Fibroblast of lung (primary cell): Measurements from ENCODE around the gene PLXNA1. TPM values are rescaled to one million over a fixed set of nuclear protein-coding genes. Genes with fewer than 3 reads are reported as not detected.

Source experiments
- DNase-seq, 2 donors: peaks; one replicate each; pipeline versions ENCODE4 v3.0.0 to v3.0.0-alpha.2; 2010; ENCODE audit warnings: low read depth in 2 of 2
- H2AFZ ChIP-seq: 2 replicates; pipeline ENCODE4 v1.5.1; 2012; ENCODE audit warnings: low read length, control low read depth, inconsistent platforms
- H3K27ac ChIP-seq: 2 replicates; pipeline ENCODE4 v1.5.1; 2011; ENCODE audit warnings: low read length, control low read depth; ENCODE audit not compliant: insufficient read depth
- H3K27me3 ChIP-seq: 2 replicates; pipeline ENCODE4 v1.5.1; 2011; ENCODE audit warnings: mild to moderate bottlenecking, low read length; ENCODE audit not compliant: control insufficient read depth, insufficient read depth
- H3K36me3 ChIP-seq: 2 replicates; pipeline ENCODE4 v1.5.1; 2011; ENCODE audit warnings: low read length; ENCODE audit not compliant: control insufficient read depth, insufficient read depth
- H3K4me1 ChIP-seq: 2 replicates; pipeline ENCODE4 v1.5.1; 2011; ENCODE audit warnings: low read length; ENCODE audit not compliant: control insufficient read depth, insufficient read depth; ENCODE audit errors: extremely low read depth
- H3K4me2 ChIP-seq: 2 replicates; pipeline ENCODE4 v1.5.1; 2011; ENCODE audit warnings: low read length, control low read depth; ENCODE audit not compliant: insufficient read depth; ENCODE audit errors: extremely low read depth
- H3K4me3 ChIP-seq, 4 experiments: fragments of 200-600 bp in 1 of 4; sonication (generic) in 1 of 4; replicated peaks in 1 of 4; 2 replicates each; pipeline ENCODE4 v1.5.1; 2011 to 2016; ENCODE audit warnings: low read length in 4 of 4, low read depth in 3 of 4, mild to moderate bottlenecking in 3 of 4, control low read depth in 2 of 4, inconsistent platforms in 1 of 4, mixed read lengths in 1 of 4; ENCODE audit not compliant: insufficient read depth in 1 of 4; ENCODE audit errors: control extremely low read depth in 1 of 4
- H3K79me2 ChIP-seq: 2 replicates; pipeline ENCODE4 v1.5.1; 2012; ENCODE audit warnings: mild to moderate bottlenecking, low read length, inconsistent platforms; ENCODE audit not compliant: control insufficient read depth, insufficient read depth
- H3K9ac ChIP-seq: 2 replicates; pipeline ENCODE4 v1.5.1; 2011; ENCODE audit warnings: mild to moderate bottlenecking, low read length, control low read depth; ENCODE audit not compliant: insufficient read depth
- H3K9me3 ChIP-seq: 2 replicates; pipeline ENCODE4 v1.5.1; 2012; ENCODE audit warnings: low read depth, low read length; ENCODE audit not compliant: control insufficient read depth, insufficient read depth
- H4K20me1 ChIP-seq: 2 replicates; pipeline ENCODE4 v1.5.1; 2011; ENCODE audit warnings: low read length; ENCODE audit not compliant: control insufficient read depth, insufficient read depth; ENCODE audit errors: extremely low read depth
- EZH2 ChIP-seq: IDR thresholded peaks from 2 replicates; pipeline ENCODE4 v1.5.1; 2012; ENCODE audit warnings: low read length, control low read depth, mild to moderate bottlenecking; ENCODE audit errors: missing control alignments
- polyA plus RNA-seq, 2 donors: library from polyadenylated mRNA; depleted of rRNA in 1 of 2; stranded (reverse) in 1 of 2; unstranded in 1 of 2; fragments of >200 nt; gene quantifications; 2 replicates each; pipeline ENCODE4 v1.2.1, GENCODE V29; 2011 to 2012; ENCODE audit warnings: missing spikeins in 1 of 2
- total RNA-seq: library from RNA; depleted of rRNA; stranded (reverse); fragments of >200 nt; gene quantifications from 2 replicates; pipeline ENCODE4 v1.2.1, GENCODE V29; 2014
- TF ChIP-seq, protein P1 (sequence below), 2 donors: IDR thresholded peaks in 1 of 2; conservative IDR thresholded peaks in 1 of 2; 1 replicate in 1 of 2; 2 replicates in 1 of 2; pipeline ENCODE4 v1.5.1; 2011 to 2012; ENCODE audit warnings: low read length in 2 of 2, control low read depth in 1 of 2, inconsistent platforms in 1 of 2, low read depth in 1 of 2, mild to moderate bottlenecking in 1 of 2

The PLXNA1 gene
- total and polyA plus RNA-seq, 2 donors (not counting 1 experiment from before 2014, with no cell fraction given), result 21.1 to 48.6 TPM

DNA sequence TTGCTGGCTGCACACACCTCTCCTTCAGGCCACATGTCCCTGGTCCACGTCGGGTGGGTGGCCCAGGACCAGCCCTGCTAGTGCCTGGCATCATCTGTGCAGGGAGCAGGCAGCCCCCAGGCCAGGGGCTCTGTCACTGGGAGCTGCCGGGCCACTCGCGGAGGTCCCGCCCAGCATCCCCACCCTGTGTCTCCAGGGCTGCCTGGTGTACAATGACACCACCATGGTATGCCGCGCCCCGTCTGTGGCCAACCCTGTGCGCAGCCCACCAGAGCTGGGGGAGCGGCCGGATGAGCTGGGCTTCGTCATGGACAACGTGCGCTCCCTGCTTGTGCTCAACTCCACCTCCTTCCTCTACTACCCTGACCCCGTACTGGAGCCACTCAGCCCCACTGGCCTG, 34.3 kb downstream of the PLXNA1 start:
- TF ChIP-seq EZH2, result no peak
- TF ChIP-seq, protein P1, sequence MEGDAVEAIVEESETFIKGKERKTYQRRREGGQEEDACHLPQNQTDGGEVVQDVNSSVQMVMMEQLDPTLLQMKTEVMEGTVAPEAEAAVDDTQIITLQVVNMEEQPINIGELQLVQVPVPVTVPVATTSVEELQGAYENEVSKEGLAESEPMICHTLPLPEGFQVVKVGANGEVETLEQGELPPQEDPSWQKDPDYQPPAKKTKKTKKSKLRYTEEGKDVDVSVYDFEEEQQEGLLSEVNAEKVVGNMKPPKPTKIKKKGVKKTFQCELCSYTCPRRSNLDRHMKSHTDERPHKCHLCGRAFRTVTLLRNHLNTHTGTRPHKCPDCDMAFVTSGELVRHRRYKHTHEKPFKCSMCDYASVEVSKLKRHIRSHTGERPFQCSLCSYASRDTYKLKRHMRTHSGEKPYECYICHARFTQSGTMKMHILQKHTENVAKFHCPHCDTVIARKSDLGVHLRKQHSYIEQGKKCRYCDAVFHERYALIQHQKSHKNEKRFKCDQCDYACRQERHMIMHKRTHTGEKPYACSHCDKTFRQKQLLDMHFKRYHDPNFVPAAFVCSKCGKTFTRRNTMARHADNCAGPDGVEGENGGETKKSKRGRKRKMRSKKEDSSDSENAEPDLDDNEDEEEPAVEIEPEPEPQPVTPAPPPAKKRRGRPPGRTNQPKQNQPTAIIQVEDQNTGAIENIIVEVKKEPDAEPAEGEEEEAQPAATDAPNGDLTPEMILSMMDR (conservative IDR thresholded peaks at IDR 0.05 in 1 of 2, IDR thresholded peaks at IDR 0.05 in 1 of 2; ENCODE audit: low read depth in 1 of 2, low read length in 2 of 2), result no peak
- H3K79me2 ChIP-seq, result no peaks in the 10 kb centered on the region
- no peaks in the 10 kb centered on the region for H3K27me3 ChIP-seq
- no peak for DNase-seq
- H3K36me3 ChIP-seq, result peaks cover 39% of the 10 kb centered on the region
- no peak overlapping the region for H3K4me3 ChIP-seq
- H3K9me3 ChIP-seq, result no peaks in the 10 kb centered on the region
- no peak overlapping the region for H2AFZ ChIP-seq
- H3K27ac ChIP-seq, result no peak overlapping the region
- H4K20me1 ChIP-seq, result no peaks in the 10 kb centered on the region
- peaks cover 4% of the 10 kb centered on the region for H3K4me1 ChIP-seq
- no peak overlapping the region for H3K4me2 ChIP-seq
- H3K9ac ChIP-seq, result no peak overlapping the region

DNA sequence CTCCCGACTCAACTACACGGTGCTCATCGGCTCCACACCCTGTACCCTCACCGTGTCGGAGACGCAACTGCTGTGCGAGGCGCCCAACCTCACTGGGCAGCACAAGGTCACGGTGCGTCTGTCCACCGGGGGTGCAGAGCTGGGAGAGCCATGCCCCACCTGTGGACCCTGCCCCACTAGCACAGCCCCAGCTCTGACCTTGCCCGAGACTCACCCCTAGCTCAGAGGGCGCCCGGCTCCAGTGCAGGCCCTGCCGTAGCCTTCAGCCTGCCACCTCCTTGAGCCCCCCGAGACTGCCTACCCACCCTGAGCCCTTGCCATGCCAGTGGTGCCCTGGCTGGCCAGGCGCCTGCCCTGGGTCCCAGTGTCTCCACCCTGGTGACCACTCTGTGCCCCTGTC, 34.9 kb downstream of the PLXNA1 start:
- Histone ChIP-seq H3K36me3 (peaks cover 37% of the 10 kb centered on the region), H3K9ac (no peak overlapping the region), H4K20me1 (no peaks in the 10 kb centered on the region), H3K4me1 (peaks cover 4% of the 10 kb centered on the region), H3K4me3 (no peak overlapping the region), H3K27me3 (no peaks in the 10 kb centered on the region), H3K79me2 (no peaks in the 10 kb centered on the region), H3K27ac (no peak overlapping the region), H3K4me2 (no peak overlapping the region), H3K9me3 (no peaks in the 10 kb centered on the region), H2AFZ (no peak overlapping the region)
- TF ChIP-seq, protein P1 (conservative IDR thresholded peaks at IDR 0.05 in 1 of 2, IDR thresholded peaks at IDR 0.05 in 1 of 2; ENCODE audit: low read depth in 1 of 2, low read length in 2 of 2), result no peak
- TF ChIP-seq EZH2, result no peak
- no peak for DNase-seq

GRCh38 chr3:127018306-127018828, 35.5 kb downstream of the PLXNA1 start:
- H3K36me3 ChIP-seq, result peaks cover 39% of the 10 kb centered on the region
- H3K27ac ChIP-seq, result no peak overlapping the region
- H4K20me1 ChIP-seq, result no peaks in the 10 kb centered on the region
- no peak overlapping the region for H3K9ac ChIP-seq
- no peaks in the 10 kb centered on the region for H3K79me2 ChIP-seq
- TF ChIP-seq EZH2, result no peak
- TF ChIP-seq, protein P1 (conservative IDR thresholded peaks at IDR 0.05 in 1 of 2, IDR thresholded peaks at IDR 0.05 in 1 of 2; ENCODE audit: low read depth in 1 of 2, low read length in 2 of 2), result no peak
- H3K4me3 ChIP-seq, result no peak overlapping the region
- peaks cover 4% of the 10 kb centered on the region for H3K4me1 ChIP-seq
- H2AFZ ChIP-seq, result no peak overlapping the region
- no peak overlapping the region for H3K4me2 ChIP-seq
- DNase-seq, result no peak
- no peaks in the 10 kb centered on the region for H3K27me3 ChIP-seq
- no peaks in the 10 kb centered on the region for H3K9me3 ChIP-seq
